Measurements from ENCODE around the gene SH3RF2.

DNA sequence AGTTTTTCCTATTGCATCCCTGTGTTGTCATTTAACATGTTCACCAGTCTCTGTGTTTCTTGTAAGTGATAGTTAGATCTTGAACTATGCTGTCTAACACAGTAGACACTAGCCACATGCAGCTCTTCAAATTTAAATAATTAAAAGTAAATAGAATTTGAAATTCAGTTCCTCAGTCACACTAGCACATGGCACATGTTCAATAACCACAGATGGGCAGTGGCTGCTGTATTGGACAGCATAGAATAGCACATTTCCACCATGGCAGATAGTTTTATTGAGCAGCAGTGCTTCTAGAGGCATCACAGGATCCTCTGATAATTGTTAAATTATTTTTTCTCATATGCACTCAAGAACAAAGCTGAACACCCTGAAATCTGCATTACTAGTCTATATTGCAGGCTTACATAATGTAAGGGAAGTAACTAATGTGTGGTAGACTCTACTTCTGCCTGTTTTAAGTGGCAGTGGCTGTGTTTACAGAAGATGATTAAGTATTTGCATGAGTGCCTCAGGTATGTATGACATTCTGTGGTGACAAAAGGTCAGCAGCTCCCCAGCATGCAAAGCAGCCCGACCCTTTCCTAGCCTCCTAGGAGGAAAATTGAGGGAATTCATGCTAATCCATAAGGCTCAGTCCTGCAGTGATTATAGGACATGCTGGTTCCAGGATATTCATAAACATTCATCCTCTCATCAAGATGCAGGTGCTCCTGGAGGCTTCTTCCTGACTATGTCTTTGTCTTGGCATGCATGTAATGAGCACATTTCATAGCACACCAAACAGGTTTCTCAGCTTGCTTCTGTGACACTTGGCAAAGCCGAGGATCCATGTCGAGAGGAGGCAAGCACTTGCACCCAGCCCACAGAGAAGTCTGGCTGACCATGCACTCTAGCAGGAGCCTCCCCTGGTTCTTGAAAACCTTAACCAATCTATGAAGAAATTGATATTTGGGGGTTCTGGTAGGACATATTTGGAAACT lies 45.5 kb downstream of the SH3RF2 start:
- TF ChIP-seq, protein P1, sequence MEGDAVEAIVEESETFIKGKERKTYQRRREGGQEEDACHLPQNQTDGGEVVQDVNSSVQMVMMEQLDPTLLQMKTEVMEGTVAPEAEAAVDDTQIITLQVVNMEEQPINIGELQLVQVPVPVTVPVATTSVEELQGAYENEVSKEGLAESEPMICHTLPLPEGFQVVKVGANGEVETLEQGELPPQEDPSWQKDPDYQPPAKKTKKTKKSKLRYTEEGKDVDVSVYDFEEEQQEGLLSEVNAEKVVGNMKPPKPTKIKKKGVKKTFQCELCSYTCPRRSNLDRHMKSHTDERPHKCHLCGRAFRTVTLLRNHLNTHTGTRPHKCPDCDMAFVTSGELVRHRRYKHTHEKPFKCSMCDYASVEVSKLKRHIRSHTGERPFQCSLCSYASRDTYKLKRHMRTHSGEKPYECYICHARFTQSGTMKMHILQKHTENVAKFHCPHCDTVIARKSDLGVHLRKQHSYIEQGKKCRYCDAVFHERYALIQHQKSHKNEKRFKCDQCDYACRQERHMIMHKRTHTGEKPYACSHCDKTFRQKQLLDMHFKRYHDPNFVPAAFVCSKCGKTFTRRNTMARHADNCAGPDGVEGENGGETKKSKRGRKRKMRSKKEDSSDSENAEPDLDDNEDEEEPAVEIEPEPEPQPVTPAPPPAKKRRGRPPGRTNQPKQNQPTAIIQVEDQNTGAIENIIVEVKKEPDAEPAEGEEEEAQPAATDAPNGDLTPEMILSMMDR (IDR thresholded peaks at IDR 0.05; ENCODE audit: poor library complexity): no peak
- no peak for TF ChIP-seq EZH2 (IDR thresholded peaks at IDR 0.05; ENCODE audit: borderline replicate concordance)
